Peyer's patch (tissue), 4 donors: ENCODE results near the gene CDC42SE2. TPM values are rescaled to one million over a fixed set of nuclear protein-coding genes. Genes with fewer than 3 reads are reported as not detected.
A peak's percentile ranks its signal among the peaks of the same experiment; 100 is the strongest.

Experiments used
- DNase-seq, 3 donors: peaks; one replicate each; pipeline ENCODE4 v3.0.0-alpha.2; 2017 to 2019
- H3K27ac ChIP-seq, 4 donors: fragments of 200-600 bp; sonication (generic); one replicate each; pipeline ENCODE4 v1.5.1; 2016 to 2019
- H3K27me3 ChIP-seq, 2 donors: fragments of 200-600 bp; sonication (generic); one replicate each; pipeline ENCODE4 v1.5.1; 2019
- H3K36me3 ChIP-seq, 3 donors: fragments of 200-600 bp; sonication (generic); one replicate each; pipeline ENCODE4 v1.5.1; 2016 to 2019
- H3K4me1 ChIP-seq, 4 donors: fragments of 200-600 bp; sonication (generic); one replicate each; pipeline ENCODE4 v1.5.1; 2016 to 2019
- H3K4me3 ChIP-seq, 4 donors: fragments of 200-600 bp; sonication (generic); 1 replicate in 3 of 4; 2 replicates in 1 of 4; pipeline ENCODE4 v1.5.1; 2016 to 2019; ENCODE audit warnings: mild to moderate bottlenecking in 1 of 4
- H3K9me3 ChIP-seq, 4 donors: fragments of 200-600 bp; sonication (generic); one replicate each; pipeline ENCODE4 v1.5.1; 2016 to 2019; ENCODE audit warnings: mild to moderate bottlenecking in 1 of 4
- POLR2A ChIP-seq, 2 donors: fragments of 450-650 bp; IDR thresholded peaks; one replicate each; pipeline ENCODE4 v1.5.1; 2017; ENCODE audit warnings: antibody characterized with exemption in 2 of 2, mild to moderate bottlenecking in 2 of 2, moderate library complexity in 2 of 2
- total RNA-seq, 4 donors: library from RNA; depleted of rRNA; stranded (reverse); fragments of >200 nt; gene quantifications; one replicate each; pipeline ENCODE4 v1.1.0, GENCODE V29; 2016
- TF ChIP-seq, protein P1 (sequence below), 6 experiments: fragments of 450-650 bp in 4 of 6; fragments of 200-600 bp in 2 of 6; sonication (generic) in 1 of 6; IDR thresholded peaks; one replicate each; pipeline ENCODE4 v1.5.1; 2017 to 2019; ENCODE audit warnings: antibody characterized with exemption in 6 of 6, mild to moderate bottlenecking in 3 of 6, moderate library complexity in 1 of 6

CDC42SE2 gene
- total RNA-seq, 4 donors from 2014 or later: 49.9 to 125 (median 91.4) TPM

DNA sequence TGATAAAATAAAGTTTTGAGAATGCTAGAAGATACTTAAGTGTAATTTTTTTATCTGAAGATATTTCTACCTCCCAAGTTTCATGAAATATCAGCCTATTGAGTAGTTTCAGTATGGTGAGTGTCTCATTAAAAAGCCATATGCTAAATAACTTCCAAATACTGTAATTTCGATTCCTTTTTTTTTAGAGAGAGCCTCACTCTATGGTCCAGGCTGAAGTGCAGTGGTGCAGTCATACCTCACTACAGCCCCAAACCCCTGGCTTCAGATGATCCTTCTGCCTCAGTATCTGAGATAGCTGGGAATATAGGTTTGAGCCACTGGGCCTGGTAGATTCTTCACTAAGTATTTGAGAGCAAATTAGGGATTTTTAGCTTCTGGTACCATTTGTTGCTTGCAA lies 24.5 kb downstream of the CDC42SE2 start:
- DNase-seq: no peak
- Histone ChIP-seq H3K27ac (peak overlapping the region in 2 of 4 donors; percentile 12 to 58), H3K36me3 (peaks cover 0 to 10% (median 0%) of the 10 kb centered on the region in 3 donors), H3K27me3 (no peaks in the 10 kb centered on the region), H3K9me3 (no peaks in the 10 kb centered on the region), H3K4me3 (no peak overlapping the region), H3K4me1 (peaks cover 0 to 27% (median 15%) of the 10 kb centered on the region in 4 donors)
- TF ChIP-seq, protein P1, sequence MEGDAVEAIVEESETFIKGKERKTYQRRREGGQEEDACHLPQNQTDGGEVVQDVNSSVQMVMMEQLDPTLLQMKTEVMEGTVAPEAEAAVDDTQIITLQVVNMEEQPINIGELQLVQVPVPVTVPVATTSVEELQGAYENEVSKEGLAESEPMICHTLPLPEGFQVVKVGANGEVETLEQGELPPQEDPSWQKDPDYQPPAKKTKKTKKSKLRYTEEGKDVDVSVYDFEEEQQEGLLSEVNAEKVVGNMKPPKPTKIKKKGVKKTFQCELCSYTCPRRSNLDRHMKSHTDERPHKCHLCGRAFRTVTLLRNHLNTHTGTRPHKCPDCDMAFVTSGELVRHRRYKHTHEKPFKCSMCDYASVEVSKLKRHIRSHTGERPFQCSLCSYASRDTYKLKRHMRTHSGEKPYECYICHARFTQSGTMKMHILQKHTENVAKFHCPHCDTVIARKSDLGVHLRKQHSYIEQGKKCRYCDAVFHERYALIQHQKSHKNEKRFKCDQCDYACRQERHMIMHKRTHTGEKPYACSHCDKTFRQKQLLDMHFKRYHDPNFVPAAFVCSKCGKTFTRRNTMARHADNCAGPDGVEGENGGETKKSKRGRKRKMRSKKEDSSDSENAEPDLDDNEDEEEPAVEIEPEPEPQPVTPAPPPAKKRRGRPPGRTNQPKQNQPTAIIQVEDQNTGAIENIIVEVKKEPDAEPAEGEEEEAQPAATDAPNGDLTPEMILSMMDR (IDR thresholded peaks at IDR 0.05): no peak
- TF ChIP-seq POLR2A (IDR thresholded peaks at IDR 0.05): no peak

DNA sequence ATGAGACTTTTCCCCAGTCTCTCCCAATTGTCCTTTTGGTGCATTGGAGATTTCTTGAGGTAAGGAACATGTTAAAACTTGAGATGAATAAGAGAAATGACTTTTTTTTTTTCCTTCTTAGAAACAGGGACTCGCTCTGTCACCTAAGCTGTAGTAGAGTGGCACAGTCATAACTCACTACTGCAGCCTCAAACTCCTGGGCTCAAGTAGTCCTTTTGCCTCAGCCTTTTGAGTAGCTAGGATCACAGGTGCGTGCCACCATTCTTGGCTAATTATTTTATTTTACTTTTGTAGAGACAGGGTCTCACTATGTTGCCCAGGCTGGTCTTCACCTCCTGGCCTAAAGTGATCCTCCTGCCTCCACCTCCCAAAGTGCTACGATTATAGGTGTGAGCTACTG lies 25.9 kb downstream of the CDC42SE2 start:
- Histone ChIP-seq H3K9me3 (no peaks in the 10 kb centered on the region), H3K4me1 (peaks cover 0 to 27% (median 8%) of the 10 kb centered on the region in 4 donors), H3K27ac (peak overlapping the region in 2 of 4 donors; percentile 5 to 58), H3K27me3 (no peaks in the 10 kb centered on the region), H3K4me3 (peak overlapping the region in 1 of 4 donors; percentile 20), H3K36me3 (peaks cover 0 to 10% (median 0%) of the 10 kb centered on the region in 3 donors)
- no peak for DNase-seq
- no peak for TF ChIP-seq POLR2A (IDR thresholded peaks at IDR 0.05)
- TF ChIP-seq, protein P1 (IDR thresholded peaks at IDR 0.05): no peak

DNA sequence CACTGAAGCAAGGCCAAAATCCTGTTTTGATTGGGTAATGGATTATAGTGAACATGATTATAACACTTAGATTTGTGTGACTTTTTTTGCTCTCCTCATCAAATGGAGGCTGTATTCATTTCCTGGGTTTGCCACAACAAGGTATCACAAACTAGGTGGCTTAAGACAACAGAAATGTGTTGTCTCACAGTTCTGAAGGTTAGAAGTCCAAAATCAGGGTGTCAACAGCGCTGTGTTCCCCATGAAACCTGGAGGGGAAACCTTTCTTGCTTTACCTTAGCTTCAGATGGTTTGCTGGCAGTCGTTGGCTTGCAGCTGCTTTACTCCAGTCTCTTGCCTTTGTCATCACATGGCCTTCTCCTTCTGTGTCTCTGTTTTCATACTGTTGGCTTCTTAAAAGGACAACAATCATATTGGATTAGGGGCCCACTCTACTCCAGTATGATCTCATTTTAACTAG lies 32.4 kb downstream of the CDC42SE2 start:
- no peak overlapping the region for H3K27ac ChIP-seq
- no peaks in the 10 kb centered on the region for H3K27me3 ChIP-seq
- H3K36me3 ChIP-seq: no peaks in the 10 kb centered on the region
- H3K9me3 ChIP-seq: no peaks in the 10 kb centered on the region
- no peak for DNase-seq
- peaks cover 0 to 4% (median 0%) of the 10 kb centered on the region in 4 donors for H3K4me1 ChIP-seq
- no peak overlapping the region for H3K4me3 ChIP-seq
- no peak for TF ChIP-seq POLR2A (IDR thresholded peaks at IDR 0.05)
- TF ChIP-seq, protein P1 (IDR thresholded peaks at IDR 0.05): no peak

DNA sequence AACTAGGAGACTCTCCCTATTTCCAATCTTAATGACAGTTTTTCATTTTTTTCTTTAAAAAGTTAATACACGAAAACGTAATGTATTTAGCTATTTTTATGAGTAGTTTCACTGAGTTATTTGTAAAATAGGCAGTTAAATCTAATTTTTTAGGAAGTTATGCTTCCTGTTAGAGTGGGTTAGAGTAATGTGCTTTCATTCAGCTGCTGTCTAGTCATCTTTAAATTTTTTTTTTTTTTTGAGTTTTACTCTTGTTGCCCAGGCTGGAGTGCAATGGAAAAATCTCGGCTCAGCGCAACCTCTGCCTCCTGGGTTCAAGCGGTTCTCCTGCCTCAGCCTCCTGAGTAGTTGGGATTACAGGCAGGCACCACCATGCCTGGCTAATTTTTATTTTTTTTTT lies 34.0 kb downstream of the CDC42SE2 start:
- Histone ChIP-seq H3K4me3 (no peak overlapping the region), H3K27me3 (no peaks in the 10 kb centered on the region), H3K27ac (no peak overlapping the region), H3K36me3 (no peaks in the 10 kb centered on the region), H3K4me1 (peaks cover 0 to under 1% (median 0%) of the 10 kb centered on the region in 4 donors), H3K9me3 (no peaks in the 10 kb centered on the region)
- no peak for TF ChIP-seq POLR2A (IDR thresholded peaks at IDR 0.05)
- TF ChIP-seq, protein P1 (IDR thresholded peaks at IDR 0.05): no peak
- DNase-seq: no peak

DNA sequence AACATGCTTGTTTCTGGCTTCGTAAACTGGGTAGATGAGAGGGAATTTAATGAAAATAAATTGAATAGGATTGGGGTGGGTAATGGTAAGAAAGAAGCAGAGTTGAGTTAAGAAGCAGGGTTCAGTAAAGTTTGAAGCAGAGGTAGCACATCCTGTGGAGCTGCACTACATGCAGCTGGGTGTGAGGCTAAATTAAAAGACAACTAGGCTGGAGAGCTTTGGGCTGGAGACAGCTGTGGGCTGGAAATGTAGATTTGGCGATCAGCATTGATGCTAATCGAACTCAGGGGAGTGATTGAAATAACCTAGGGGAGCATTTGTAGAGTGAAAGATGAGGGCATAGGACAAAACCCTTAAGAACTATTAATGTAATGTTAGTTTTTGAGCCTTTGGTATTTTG lies 35.6 kb downstream of the CDC42SE2 start:
- no peak for TF ChIP-seq POLR2A (IDR thresholded peaks at IDR 0.05)
- TF ChIP-seq, protein P1 (IDR thresholded peaks at IDR 0.05): no peak
- no peaks in the 10 kb centered on the region for H3K27me3 ChIP-seq
- peaks cover 0 to 13% (median 0%) of the 10 kb centered on the region in 4 donors for H3K4me1 ChIP-seq

DNA sequence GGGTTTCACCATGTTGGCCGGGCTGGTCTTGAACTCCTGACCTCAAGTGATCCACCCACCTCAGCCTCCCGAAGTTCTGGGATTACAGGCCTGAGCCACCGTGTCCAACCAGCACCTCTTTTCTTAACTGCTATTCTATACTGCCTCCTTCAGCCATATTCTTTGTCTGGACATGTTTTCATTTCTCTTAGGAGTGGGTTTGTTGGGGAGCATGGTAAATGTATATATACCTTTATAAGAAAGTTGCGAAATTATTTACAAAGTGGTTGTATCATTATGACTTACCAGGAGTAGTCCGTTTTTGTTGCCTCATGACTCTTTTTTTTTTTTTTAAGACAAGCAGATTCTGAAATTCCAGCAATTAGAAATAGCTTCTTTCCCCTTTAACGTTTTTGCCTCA lies 38.7 kb downstream of the CDC42SE2 start:
- no peaks in the 10 kb centered on the region for H3K9me3 ChIP-seq
- peaks cover 0 to 13% (median 0%) of the 10 kb centered on the region in 4 donors for H3K4me1 ChIP-seq
- DNase-seq: no peak
- no peak overlapping the region for H3K27ac ChIP-seq
- no peaks in the 10 kb centered on the region for H3K36me3 ChIP-seq
- no peak for TF ChIP-seq POLR2A (IDR thresholded peaks at IDR 0.05)
- H3K4me3 ChIP-seq: no peak overlapping the region
- no peaks in the 10 kb centered on the region for H3K27me3 ChIP-seq

More for the DNA sequence above, 35.6 kb downstream of the CDC42SE2 start:
- Histone ChIP-seq H3K27ac (no peak overlapping the region), H3K36me3 (no peaks in the 10 kb centered on the region), H3K9me3 (no peaks in the 10 kb centered on the region), H3K4me3 (no peak overlapping the region)
- DNase-seq: no peak
